Neural progenitor cell (in vitro differentiated cells): ENCODE results near the gene TUBB2B.

ENCODE experiments used
- EZH2phosphoT487 ChIP-seq: fragments of 200-600 bp; sonication (generic); IDR thresholded peaks from 2 replicates; pipeline ENCODE4 v1.6.1; 2017; ENCODE audit warnings: antibody characterized with exemption
- TF ChIP-seq, protein P1 (sequence below): fragments of 200-600 bp; sonication (generic); IDR thresholded peaks from 2 replicates; pipeline ENCODE4 v1.5.1; 2017; ENCODE audit warnings: antibody characterized with exemption, mild to moderate bottlenecking

DNA sequence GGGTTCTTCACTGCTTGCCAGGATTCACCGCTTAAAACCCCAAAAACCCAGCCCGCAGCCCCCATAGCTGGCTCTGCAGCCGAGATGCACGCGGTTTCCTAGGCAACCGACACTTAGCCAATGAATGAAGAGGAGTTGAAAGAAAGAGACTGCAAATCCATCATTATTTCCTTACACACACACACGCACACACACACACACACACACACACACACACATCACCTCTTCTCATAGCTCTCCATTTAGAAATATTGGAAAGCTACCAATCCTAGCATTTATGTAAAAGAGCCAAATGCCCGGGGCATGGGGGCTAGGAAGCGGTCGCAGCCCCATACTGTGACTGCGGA is 3.4 kb upstream of the TUBB2B start:
- TF ChIP-seq, protein P1, sequence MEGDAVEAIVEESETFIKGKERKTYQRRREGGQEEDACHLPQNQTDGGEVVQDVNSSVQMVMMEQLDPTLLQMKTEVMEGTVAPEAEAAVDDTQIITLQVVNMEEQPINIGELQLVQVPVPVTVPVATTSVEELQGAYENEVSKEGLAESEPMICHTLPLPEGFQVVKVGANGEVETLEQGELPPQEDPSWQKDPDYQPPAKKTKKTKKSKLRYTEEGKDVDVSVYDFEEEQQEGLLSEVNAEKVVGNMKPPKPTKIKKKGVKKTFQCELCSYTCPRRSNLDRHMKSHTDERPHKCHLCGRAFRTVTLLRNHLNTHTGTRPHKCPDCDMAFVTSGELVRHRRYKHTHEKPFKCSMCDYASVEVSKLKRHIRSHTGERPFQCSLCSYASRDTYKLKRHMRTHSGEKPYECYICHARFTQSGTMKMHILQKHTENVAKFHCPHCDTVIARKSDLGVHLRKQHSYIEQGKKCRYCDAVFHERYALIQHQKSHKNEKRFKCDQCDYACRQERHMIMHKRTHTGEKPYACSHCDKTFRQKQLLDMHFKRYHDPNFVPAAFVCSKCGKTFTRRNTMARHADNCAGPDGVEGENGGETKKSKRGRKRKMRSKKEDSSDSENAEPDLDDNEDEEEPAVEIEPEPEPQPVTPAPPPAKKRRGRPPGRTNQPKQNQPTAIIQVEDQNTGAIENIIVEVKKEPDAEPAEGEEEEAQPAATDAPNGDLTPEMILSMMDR: no peak
- TF ChIP-seq EZH2phosphoT487: no peak
